DOHH2 (cell line): ENCODE results near the gene XRCC1.

ENCODE experiments used
- H3F3A ChIP-seq: fragments of 200-600 bp; sonication (generic), shearing (Covaris generic); 2 replicates; pipeline ENCODE4 v1.6.0; 2016; ENCODE audit warnings: antibody characterized with exemption, mild to moderate bottlenecking; ENCODE audit not compliant: control insufficient read depth, insufficient read depth
- H3K27ac ChIP-seq: fragments of 200-600 bp; sonication (generic); 2 replicates; pipeline ENCODE4 v1.5.1; 2014; ENCODE audit warnings: low read depth, mild to moderate bottlenecking, low read length, moderate library complexity
- H3K27me3 ChIP-seq: fragments of 200-600 bp; sonication (generic); 2 replicates; pipeline ENCODE4 v1.6.1; 2014; ENCODE audit warnings: mild to moderate bottlenecking, low read length, mixed read lengths; ENCODE audit not compliant: control insufficient read depth
- H3K36me3 ChIP-seq: fragments of 200-600 bp; sonication (generic); 2 replicates; pipeline ENCODE4 v1.6.1; 2014; ENCODE audit warnings: mild to moderate bottlenecking, low read length, moderate library complexity, mixed read lengths; ENCODE audit not compliant: control insufficient read depth
- H3K4me1 ChIP-seq: fragments of 200-600 bp; sonication (generic); 2 replicates; pipeline ENCODE4 v1.6.1; 2014; ENCODE audit warnings: mild to moderate bottlenecking, low read length, mixed read lengths; ENCODE audit not compliant: control insufficient read depth
- H3K4me2 ChIP-seq: fragments of 200-600 bp; sonication (generic); 2 replicates; pipeline ENCODE4 v1.6.0; 2014; ENCODE audit warnings: mild to moderate bottlenecking, low read length, moderate library complexity
- H3K4me3 ChIP-seq: fragments of 200-600 bp; sonication (generic); 2 replicates; pipeline ENCODE4 v1.5.1; 2014; ENCODE audit warnings: mild to moderate bottlenecking, low read length, mixed read lengths
- H3K79me2 ChIP-seq: fragments of 200-600 bp; sonication (generic); 2 replicates; pipeline ENCODE4 v1.6.1; 2014; ENCODE audit warnings: mild to moderate bottlenecking, low read length, mixed read lengths; ENCODE audit not compliant: control insufficient read depth
- H3K9me2 ChIP-seq: fragments of 200-600 bp; sonication (generic); replicated peaks from 2 replicates; pipeline ENCODE4 v1.6.1; 2014; ENCODE audit warnings: mild to moderate bottlenecking, low read length, mixed read lengths; ENCODE audit not compliant: control insufficient read depth
- H3K9me3 ChIP-seq: fragments of 200-600 bp; sonication (generic); 2 replicates; pipeline ENCODE4 v1.6.1; 2014; ENCODE audit warnings: antibody characterized with exemption, low read length, mixed read lengths; ENCODE audit not compliant: control insufficient read depth, insufficient read depth
- H4K20me1 ChIP-seq: fragments of 200-600 bp; sonication (generic); 2 replicates; pipeline ENCODE4 v1.6.0; 2014; ENCODE audit warnings: low read depth, mild to moderate bottlenecking, antibody characterized with exemption, low read length, moderate library complexity; ENCODE audit not compliant: control insufficient read depth, insufficient read depth
- EZH2phosphoT487 ChIP-seq: fragments of 200-600 bp; sonication (generic); IDR thresholded peaks from 2 replicates; pipeline ENCODE4 v1.6.1; 2017; ENCODE audit warnings: borderline replicate concordance, mild to moderate bottlenecking, antibody characterized with exemption, low read length, moderate library complexity, mixed read lengths
- TF ChIP-seq, protein P1 (sequence below): fragments of 200-600 bp; sonication (generic); IDR thresholded peaks from one replicate; pipeline ENCODE4 v1.5.1; 2014; ENCODE audit warnings: antibody characterized with exemption, mild to moderate bottlenecking, low read depth, low read length; ENCODE audit not compliant: poor library complexity, severe bottlenecking

XRCC1 gene

DNA sequence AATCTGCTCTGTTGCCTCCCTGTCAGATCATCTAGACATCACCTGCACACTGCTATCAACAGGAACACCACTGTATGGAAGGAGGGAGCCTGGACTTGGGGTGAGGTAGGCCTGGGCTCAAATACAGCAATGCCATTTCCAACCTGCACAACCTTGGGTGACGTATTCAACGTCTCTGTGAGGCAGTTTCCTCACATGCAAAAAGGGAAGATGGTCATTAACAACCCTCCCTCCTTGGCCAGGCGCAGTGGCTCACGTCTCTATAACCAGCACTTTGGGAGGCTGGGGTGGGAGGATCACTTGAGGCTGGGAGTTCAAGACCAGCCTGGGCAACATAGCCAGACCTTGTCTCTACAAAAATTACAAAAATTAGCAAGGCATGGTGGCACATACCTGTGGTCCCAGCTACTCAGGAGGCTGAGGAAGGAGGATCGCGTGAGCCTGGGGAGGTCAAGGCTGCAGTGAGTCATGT lies 13.1 kb downstream of the XRCC1 start:
- H4K20me1 ChIP-seq: no peaks in the 10 kb centered on the region
- H3K4me3 ChIP-seq: no peak overlapping the region
- H3K9me2 ChIP-seq: no peaks in the 10 kb centered on the region
- peaks cover 24% of the 10 kb centered on the region for H3K4me1 ChIP-seq
- peak overlapping the region; percentile 41 for H3K27ac ChIP-seq
- no peaks in the 10 kb centered on the region for H3K27me3 ChIP-seq
- no peak for TF ChIP-seq EZH2phosphoT487
- TF ChIP-seq, protein P1, sequence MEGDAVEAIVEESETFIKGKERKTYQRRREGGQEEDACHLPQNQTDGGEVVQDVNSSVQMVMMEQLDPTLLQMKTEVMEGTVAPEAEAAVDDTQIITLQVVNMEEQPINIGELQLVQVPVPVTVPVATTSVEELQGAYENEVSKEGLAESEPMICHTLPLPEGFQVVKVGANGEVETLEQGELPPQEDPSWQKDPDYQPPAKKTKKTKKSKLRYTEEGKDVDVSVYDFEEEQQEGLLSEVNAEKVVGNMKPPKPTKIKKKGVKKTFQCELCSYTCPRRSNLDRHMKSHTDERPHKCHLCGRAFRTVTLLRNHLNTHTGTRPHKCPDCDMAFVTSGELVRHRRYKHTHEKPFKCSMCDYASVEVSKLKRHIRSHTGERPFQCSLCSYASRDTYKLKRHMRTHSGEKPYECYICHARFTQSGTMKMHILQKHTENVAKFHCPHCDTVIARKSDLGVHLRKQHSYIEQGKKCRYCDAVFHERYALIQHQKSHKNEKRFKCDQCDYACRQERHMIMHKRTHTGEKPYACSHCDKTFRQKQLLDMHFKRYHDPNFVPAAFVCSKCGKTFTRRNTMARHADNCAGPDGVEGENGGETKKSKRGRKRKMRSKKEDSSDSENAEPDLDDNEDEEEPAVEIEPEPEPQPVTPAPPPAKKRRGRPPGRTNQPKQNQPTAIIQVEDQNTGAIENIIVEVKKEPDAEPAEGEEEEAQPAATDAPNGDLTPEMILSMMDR: no peak
- no peaks in the 10 kb centered on the region; the same call in 1 of the 2 replicates for H3F3A ChIP-seq
- peaks cover 10% of the 10 kb centered on the region for H3K79me2 ChIP-seq
- H3K9me3 ChIP-seq: no peaks in the 10 kb centered on the region
- H3K4me2 ChIP-seq: peak overlapping the region; percentile 36
- peaks cover 34% of the 10 kb centered on the region for H3K36me3 ChIP-seq

- H3F3A ChIP-seq: no peaks in the 10 kb centered on the region; the same call in 1 of the 2 replicates
- no peaks in the 10 kb centered on the region for H4K20me1 ChIP-seq
- no peaks in the 10 kb centered on the region for H3K27me3 ChIP-seq
- H3K27ac ChIP-seq: no peak overlapping the region
- no peaks in the 10 kb centered on the region for H3K9me2 ChIP-seq
- no peak overlapping the region for H3K4me3 ChIP-seq
- no peak overlapping the region for H3K4me2 ChIP-seq
- H3K36me3 ChIP-seq: peaks cover 34% of the 10 kb centered on the region
- H3K4me1 ChIP-seq: peaks cover 24% of the 10 kb centered on the region
- no peaks in the 10 kb centered on the region for H3K9me3 ChIP-seq
- no peak for TF ChIP-seq EZH2phosphoT487
- TF ChIP-seq, protein P1: no peak
- H3K79me2 ChIP-seq: peaks cover 10% of the 10 kb centered on the region
Measured at GRCh38 chr19:43561139-43561970, 14.0 kb downstream of the XRCC1 start.

DNA sequence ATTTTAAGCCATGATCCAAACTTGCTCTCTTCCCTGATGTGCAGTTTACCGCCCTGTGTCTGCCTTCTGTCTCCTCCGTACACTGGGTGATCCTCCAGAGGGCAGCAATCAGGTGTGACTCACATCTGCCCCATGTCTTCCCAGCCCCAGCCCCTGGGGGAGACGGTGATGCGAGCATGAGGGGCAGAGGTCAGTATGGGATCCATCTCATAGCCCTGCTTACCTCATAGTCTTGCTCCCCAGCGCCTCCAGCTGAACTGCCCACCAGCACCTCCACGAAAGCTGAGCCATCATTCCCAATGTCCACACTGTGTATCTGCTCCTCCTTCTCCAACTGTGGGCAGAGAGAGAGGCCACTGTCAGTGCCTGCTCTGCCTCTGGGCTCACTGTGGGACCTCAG lies 14.6 kb downstream of the XRCC1 start:
- TF ChIP-seq, protein P1: peak; percentile 12
- no peak for TF ChIP-seq EZH2phosphoT487
- Histone ChIP-seq H3K4me3 (no peak overlapping the region), H3K4me1 (peaks cover 24% of the 10 kb centered on the region), H3K36me3 (peaks cover 37% of the 10 kb centered on the region), H3K79me2 (peaks cover 10% of the 10 kb centered on the region), H4K20me1 (no peaks in the 10 kb centered on the region), H3F3A (no peaks in the 10 kb centered on the region; the same call in 1 of the 2 replicates), H3K27me3 (no peaks in the 10 kb centered on the region), H3K4me2 (no peak overlapping the region), H3K9me3 (no peaks in the 10 kb centered on the region), H3K9me2 (no peaks in the 10 kb centered on the region), H3K27ac (no peak overlapping the region)
